Kidney tubule cell (primary cell): ENCODE measurements around the gene MCC.
A peak's percentile ranks its signal among the peaks of the same experiment; 100 is the strongest.

Experiments
- DNase-seq: peaks from one replicate; pipeline ENCODE4 v3.0.0-alpha.2; 2018; ENCODE audit warnings: low spot score

The MCC gene

DNA sequence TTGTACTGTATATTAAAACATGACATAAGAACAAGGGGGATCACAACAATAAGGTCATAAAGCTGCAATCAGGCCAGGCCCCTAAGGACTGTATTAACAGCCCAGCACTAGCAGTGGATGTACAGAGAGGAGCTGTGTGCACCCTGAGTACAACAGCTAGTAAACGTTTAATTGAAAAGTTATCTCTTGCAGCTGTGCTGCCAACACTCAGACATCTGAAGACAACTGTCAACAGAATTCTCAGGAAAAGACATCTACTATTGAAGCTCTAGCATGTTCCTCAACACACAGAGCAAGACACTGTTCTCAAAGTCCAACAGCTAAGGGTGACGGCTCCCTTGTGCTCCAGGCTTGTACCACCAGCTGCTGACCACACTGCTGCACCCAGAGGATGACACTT lies 312.1 kb downstream of the MCC start:
- DNase-seq = no peak

GRCh38 chr5:113172231-113172826 lies 315.9 kb downstream of the MCC start:
- no peak for DNase-seq

DNA sequence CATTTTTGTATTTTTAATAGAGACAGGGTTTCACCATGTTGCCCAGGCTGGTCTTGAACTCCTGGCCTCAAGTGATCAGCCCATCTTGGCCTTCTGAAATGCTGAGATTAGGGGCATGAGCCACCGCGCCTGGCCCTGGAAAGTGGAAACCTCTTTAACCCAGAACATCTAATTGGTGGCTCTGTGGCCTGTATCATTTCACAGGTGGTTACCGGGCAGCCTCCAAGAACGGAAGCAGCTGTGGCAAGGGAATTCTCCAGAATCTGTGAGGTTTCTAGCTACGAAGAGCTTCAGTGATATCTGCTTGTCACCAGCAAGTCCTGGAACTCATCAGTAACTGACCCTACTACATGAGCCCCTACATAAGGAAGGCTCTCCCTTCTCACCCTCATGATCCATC lies 316.7 kb downstream of the MCC start:
- no peak for DNase-seq

- no peak for DNase-seq
These were observed 317.5 kb downstream of the MCC start for GRCh38 chr5:113170707-113171106.

DNA sequence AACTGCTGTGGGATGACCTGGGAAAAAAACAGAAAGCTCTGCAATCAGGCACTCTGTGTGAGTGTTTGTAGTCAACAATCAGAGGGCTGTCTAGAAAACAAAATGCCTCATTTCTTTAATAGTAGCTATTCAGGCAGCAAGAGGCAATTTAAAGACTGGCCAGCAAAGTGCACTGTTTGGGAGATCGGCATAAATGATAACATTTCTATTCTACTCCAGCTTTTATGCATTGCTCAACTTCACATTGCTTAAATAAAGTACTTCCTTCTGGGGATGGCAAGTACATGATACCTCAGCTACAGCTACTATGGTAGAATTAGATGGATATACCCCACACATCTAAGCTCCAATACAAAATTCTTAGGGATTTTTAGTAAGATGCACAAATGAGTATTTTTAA lies 318.5 kb downstream of the MCC start:
- no peak for DNase-seq

DNA sequence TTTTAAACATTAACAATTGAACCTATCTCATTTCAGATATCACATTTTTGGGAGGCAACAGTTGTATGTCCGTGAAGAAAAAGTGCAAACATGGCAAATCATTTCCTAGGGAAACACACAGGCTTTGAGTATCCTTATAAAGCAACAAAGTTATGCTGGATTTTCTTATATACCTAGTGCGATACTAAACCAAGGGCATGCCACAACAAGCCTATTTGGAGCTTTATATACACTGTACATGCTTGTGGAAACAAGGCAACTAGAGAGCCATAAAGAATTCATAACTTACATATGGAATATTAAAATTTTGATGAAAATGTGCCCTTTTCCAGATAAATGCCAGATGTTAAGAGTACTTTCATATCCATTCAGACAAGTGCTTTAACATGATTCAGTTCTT lies 320.3 kb downstream of the MCC start:
- no peak for DNase-seq

GRCh38 chr5:113166852-113167366 lies 321.3 kb downstream of the MCC start:
- peak; percentile 97 for DNase-seq

GRCh38 chr5:113166261-113166660 lies 322.0 kb downstream of the MCC start:
- DNase-seq = peak; percentile 8

GRCh38 chr5:113164021-113164420 lies 324.2 kb downstream of the MCC start:
- no peak for DNase-seq

GRCh38 chr5:113163328-113163727 lies 324.9 kb downstream of the MCC start:
- DNase-seq = peak; percentile 87

GRCh38 chr5:113162770-113163169 lies 325.5 kb downstream of the MCC start:
- peak; percentile 79 for DNase-seq

GRCh38 chr5:113162208-113162607 lies 326.0 kb downstream of the MCC start:
- peak; percentile 31 for DNase-seq

DNA sequence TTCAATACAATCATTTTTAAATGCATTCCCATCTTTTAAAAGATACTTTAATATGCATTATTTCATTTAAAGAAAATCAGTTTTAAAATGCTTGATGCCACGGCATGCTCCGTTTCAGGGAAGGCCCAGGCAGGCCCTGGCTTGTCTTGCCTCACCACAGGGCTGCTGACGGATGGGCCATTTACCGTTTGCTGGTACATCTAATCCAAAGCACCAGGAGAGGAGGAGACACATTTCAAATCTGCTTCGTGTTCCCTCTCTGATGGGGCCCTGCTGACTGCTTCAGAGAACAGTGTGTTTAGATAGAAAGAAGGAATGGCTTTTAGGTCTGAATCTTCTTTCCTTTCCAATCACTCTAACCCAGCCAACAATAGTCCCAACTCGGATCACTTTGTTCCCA lies 326.4 kb downstream of the MCC start:
- no peak for DNase-seq

GRCh38 chr5:113157886-113158285 lies 330.4 kb downstream of the MCC start:
- no peak for DNase-seq

- no peak for DNase-seq
These were observed 331.9 kb downstream of the MCC start for GRCh38 chr5:113156271-113156877.

DNA sequence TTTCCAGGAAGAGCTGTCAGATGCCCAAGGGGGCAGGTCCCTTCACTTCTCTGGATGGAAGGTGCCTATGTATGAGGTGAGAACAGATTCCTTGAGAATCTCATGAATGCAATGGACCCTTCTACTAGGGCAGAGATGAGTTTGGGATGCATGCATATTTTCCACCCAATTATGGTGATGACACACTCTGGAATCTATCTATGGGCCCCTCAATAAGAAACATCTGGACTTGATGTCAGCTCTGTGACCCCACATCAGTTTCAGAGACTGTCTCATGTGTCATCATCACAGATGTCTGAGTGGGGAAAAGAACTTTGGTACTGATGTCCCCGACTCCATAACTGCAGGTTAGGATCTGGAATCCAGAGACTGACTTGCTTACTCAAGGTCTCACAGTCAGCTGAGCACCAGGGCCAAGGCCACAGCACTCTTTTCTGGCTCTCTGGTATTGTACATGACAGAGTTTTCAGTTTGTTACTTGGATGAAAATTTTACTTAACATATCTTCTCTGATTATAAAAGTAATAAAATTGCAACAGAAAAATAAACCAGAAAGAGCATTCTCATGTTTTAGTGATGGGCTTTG lies 334.6 kb downstream of the MCC start:
- no peak for DNase-seq

GRCh38 chr5:113152380-113152740 lies 335.9 kb downstream of the MCC start:
- DNase-seq = no peak

GRCh38 chr5:113151641-113152379 lies 336.4 kb downstream of the MCC start:
- DNase-seq = no peak

GRCh38 chr5:113150821-113151220 lies 337.4 kb downstream of the MCC start:
- no peak for DNase-seq

GRCh38 chr5:113150221-113150620 lies 338.0 kb downstream of the MCC start:
- no peak for DNase-seq

DNA sequence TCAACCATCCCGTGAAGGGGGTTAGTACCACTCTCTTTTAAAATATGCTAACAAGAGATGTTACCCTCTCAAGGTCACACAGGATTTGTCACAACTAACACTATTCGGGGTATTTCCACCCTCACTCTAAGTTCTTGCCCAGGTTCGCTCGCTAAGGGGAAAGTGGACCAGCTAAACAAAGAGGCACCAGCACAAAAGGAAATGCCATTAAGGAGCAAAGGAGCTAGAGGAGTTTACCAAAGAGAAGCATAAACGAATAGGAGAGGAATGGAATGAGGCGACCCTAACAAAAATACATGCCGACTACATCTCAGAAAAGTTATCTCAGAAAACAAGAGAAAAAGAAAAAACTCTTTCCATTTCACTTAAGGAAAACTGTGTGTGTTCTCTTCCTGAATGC lies 340.7 kb downstream of the MCC start:
- no peak for DNase-seq

GRCh38 chr5:113147101-113147508 lies 341.1 kb downstream of the MCC start:
- peak; percentile 12 for DNase-seq
